Adipose tissue (tissue), 3 donors: ENCODE measurements around the gene POLR2H. TPM values are rescaled to one million over a fixed set of nuclear protein-coding genes. Genes with fewer than 3 reads are reported as not detected.

Experiments
- H3K27ac ChIP-seq: one replicate; pipeline ENCODE4 v1.5.1; 2013; ENCODE audit warnings: low read depth, low read length
- WGBS, 3 donors: extraction: QIAGEN DNeasy Blood & Tissue Kit; methylation state at CpG; one replicate each; pipeline ENCODE4 v1.1.7; 2013; 5-methylcytosine and 5-hydroxymethylcytosine counted together
- polyA plus RNA-seq, 3 donors: library from polyadenylated mRNA; stranded (reverse); fragments of 200-250 nt; gene quantifications; one replicate each; pipeline ENCODE4 v1.2.3, GENCODE V29; 2013
- donor health status: healthy with polysubstance abuse.
- donor health status: Bipolar disorder and iron deficiency.
- donor health status: healthy.

POLR2H gene
- polyA plus RNA-seq, 3 donors, result 55.7 to 89.0 (median 61.4) TPM

- WGBS, 3 donors, result 8 to 11% (median 11%) methylated on average over 20 to 24 of the region's 24 CpGs
Measured at GRCh38 chr3:184360929-184361531, 480 bp upstream of the POLR2H start.

GRCh38 chr3:184361932-184362667 lies 590 bp downstream of the POLR2H start:
- peak overlapping the region; percentile 60 for H3K27ac ChIP-seq
- WGBS, 3 donors, result 0 to 1% (median 0%) methylated on average over 37 to 38 of the region's 38 CpGs

More at GRCh38 chr3:184360929-184361531, 480 bp upstream of the POLR2H start:
- H3K27ac ChIP-seq, result no peak overlapping the region

DNA sequence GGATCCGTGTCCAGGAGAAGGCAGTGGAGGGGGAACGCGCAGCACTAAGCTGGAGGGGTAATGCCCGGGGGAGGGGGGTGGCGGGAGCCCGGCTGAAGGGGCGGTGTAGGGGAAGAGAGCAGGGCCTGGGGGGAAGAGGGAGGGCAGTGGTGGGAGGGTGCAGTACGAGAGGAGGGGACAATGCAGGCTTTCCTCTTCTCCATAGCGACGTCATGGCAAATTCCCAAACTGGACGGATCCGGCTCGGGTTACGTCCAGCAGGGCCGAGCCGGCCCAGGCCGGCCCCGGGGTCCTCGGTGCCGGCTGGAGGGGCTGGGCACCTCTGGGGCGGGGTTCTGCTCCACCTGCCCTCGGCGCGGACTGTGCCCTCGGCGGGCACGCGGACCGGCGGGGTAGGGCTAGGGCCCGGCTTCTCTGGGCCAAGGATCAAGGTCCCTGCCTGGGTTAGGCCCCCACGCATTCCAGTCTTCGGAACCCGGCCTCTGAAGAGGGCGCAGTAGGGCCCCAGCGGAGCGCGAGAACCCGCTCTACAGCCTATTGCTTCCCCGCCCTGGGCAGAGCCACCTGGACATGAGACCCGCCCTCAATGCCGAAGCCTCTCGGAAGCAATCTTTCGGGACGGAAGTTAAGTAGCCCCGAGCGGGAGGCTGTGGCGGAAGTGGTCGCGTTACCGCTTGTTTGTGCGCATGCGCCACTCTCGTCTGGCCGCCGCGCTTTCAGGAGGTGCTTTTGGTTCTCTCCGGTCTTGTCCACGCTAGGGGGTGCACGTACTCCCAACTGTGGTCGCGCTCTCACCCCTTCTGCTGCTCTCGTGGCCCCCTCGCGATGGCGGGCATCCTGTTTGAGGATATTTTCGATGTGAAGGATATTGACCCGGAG lies 1.4 kb downstream of the POLR2H start:
- H3K27ac ChIP-seq, result peak overlapping the region; percentile 60
- WGBS, 3 donors, result 0 to 1% (median 0%) methylated on average over 60 to 68 of the region's 68 CpGs

GRCh38 chr3:184366619-184367289 lies 5.2 kb downstream of the POLR2H start:
- H3K27ac ChIP-seq, result no peak overlapping the region
- 77 to 87% (median 86%) methylated on average over 5 of the region's 5 CpGs for WGBS, 3 donors

GRCh38 chr3:184368116-184368515 lies 6.6 kb downstream of the POLR2H start:
- H3K27ac ChIP-seq, result no peak overlapping the region
- 80 to 83% (median 80%) methylated on average over 9 of the region's 9 CpGs for WGBS, 3 donors

GRCh38 chr3:184368586-184369183 lies 7.2 kb downstream of the POLR2H start:
- 50 to 64% (median 57%) methylated on average over 3 of the region's 3 CpGs for WGBS, 3 donors
- no peak overlapping the region for H3K27ac ChIP-seq

- H3K27ac ChIP-seq, result no peak overlapping the region
- WGBS, 3 donors, result 32 to 56% (median 50%) methylated on average over 5 of the region's 5 CpGs
Measured at GRCh38 chr3:184371570-184372018, 10.1 kb downstream of the POLR2H start.

DNA sequence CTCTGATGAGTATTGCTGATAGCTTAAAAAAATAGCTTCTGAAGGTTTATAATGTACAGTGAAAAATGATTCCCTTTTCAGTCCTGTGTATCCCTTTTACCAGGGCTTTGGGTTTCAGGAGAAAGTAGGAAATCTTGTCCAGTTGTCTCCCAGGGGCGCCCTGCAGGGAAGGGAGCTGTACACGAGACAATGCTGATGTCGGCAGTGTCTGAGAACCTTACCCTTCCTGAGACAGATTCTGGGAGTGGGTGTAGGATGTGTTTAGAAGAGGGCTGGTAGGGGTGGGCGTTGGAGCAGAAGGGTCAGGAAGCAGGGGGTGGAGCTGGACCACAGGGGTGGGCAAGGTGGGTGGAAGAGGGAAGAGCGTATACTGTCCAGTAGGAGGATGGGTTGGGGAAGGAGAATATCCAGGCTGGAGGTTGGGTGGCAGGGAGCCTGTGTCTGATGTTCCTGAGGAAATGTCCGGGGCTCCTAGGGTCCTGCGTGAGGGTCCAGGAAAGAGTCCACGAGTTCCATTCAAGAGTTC lies 10.8 kb downstream of the POLR2H start:
- 64 to 78% (median 70%) methylated on average over 8 of the region's 8 CpGs for WGBS, 3 donors
- no peak overlapping the region for H3K27ac ChIP-seq

DNA sequence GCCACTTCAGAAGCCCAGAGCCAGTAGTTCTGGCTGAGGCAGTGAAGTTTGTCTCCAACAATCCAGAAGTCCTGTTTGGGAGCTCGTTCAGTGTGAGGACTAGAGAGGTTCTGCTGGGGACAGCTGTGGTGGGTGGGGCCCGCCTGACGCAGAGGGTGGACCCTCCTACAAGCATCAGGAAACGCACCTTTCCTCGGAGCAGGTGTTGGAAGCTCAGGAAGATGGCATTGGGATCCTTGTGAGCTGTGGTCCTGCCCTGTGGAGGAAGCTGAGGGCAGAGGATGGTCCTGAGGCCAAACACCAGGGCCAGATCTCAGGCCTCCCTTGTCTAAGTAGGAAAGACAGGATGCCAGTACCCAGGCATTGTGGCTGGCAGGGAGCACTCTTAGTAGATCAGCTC lies 11.4 kb downstream of the POLR2H start:
- 64 to 81% (median 77%) methylated on average over 5 of the region's 5 CpGs for WGBS, 3 donors
- no peak overlapping the region for H3K27ac ChIP-seq

DNA sequence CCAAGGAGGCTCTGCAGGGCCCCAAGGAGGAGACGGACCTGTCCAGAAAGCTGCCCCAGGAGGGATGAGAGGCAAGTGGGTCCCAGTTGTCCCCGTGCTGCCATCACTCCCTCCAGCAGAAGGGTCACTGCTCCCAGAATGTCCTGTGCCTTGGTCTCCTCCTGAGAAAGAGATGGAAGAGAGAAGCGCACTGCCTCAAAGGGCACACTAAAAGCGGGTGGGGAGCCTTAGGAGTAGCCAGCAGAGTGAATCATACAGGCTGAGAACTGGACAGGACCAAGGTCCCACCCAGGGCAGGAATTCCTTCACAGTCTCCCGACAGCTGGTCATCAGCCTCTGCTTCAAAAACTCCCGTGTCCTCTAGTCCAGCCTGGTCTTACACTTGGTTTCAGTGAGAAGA lies 11.9 kb downstream of the POLR2H start:
- no peak overlapping the region for H3K27ac ChIP-seq
- WGBS, 3 donors, result 72 to 77% (median 76%) methylated on average over 6 of the region's 6 CpGs

GRCh38 chr3:184375747-184376461 lies 14.4 kb downstream of the POLR2H start:
- no peak overlapping the region for H3K27ac ChIP-seq
- 87 to 94% (median 90%) methylated on average over 12 of the region's 12 CpGs for WGBS, 3 donors

DNA sequence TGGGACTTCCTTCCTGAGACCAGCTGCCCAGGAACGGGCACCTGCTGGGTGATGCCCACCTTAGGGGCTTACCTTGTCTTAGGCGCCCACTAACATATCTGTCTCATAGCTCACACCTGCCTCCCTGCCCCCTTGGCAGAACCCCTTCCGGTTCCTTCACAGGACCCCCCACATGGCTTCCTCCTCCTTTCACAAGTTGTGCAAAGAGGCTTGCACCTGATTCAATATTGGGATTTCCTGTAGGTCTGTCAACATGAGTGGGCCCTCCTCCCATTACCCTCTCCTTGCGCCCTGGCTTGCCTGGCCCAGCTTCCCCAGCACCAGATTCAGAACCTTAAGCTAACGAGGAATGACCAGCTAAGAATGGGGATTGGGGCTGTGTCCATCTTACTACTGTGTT lies 15.9 kb downstream of the POLR2H start:
- 57 to 69% (median 63%) methylated on average over 5 of the region's 5 CpGs for WGBS, 3 donors
- H3K27ac ChIP-seq, result no peak overlapping the region

GRCh38 chr3:184377882-184378445 lies 16.5 kb downstream of the POLR2H start, which contains the start of gene THPO:
THPO (minus strand) TSS chr3:184378207; CDS start chr3:184376259, 1,948 bp downstream.
- WGBS, 3 donors, result 61 to 70% (median 61%) methylated on average over 7 of the region's 7 CpGs
- peak within 1 kb of the TSS; percentile 58 for H3K27ac ChIP-seq

GRCh38 chr3:184378651-184379357 lies 17.3 kb downstream of the POLR2H start:
- 74 to 88% (median 80%) methylated on average over 10 of the region's 10 CpGs for WGBS, 3 donors
- H3K27ac ChIP-seq, result peak overlapping the region; percentile 58

DNA sequence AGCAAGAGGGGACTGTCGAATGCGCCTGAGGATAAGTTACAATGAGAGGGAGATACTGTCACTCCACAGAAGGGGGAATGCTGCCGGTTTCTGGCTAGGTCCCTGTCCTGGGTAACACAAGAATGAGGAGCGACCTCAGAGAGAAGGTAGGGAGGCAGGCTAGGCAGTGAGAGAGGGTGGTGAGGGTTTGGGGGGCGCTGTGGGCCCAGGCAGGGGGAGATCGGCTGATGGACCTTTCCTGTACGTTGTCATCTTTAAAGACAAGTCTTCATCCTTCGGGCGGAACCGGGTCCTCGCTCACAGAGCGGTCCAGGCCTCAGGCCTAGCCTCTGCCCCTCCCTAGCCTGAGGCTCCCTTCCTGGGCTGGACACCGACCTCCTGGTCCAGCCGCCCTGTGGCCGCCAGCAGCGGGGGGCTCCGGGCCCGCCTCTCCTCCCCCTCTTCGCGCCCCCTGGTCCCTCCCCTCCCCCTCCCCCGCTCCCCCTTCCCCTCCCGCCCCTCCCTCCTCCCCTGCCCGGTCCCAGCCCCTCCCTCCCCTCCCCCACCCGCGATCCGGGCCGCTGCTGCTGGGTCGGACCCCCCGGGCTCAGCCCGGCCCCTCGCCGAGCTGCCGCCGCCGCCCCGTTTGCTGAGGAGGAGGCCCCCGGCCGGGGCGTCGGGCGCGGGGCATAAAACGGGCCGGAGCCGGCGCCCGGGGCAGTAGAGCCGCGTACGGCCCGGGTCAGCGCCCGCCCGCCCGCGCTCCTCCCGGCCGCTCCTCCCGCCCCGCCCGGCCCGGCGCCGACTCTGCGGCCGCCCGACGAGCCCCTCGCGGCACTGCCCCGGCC lies 18.1 kb downstream of the POLR2H start, which contains the start of gene CHRD:
Gene CHRD (plus strand): TSS at position 697 of the 827 bp plus-strand sequence. CDS start 265 bp downstream, outside the sequence.
- WGBS, 3 donors, result 17 to 30% (median 27%) methylated on average over 25 to 63 of the region's 71 CpGs
- H3K27ac ChIP-seq, result peak within 1 kb of the TSS; percentile 58
